Effector memory CD4-positive, alpha-beta T cell (primary cell): ENCODE data around the gene HP1BP3.

Experiments
- DNase-seq, 3 donors: peaks; one replicate each; pipeline ENCODE4 v3.0.0-alpha.2; 2020
- H3K27ac ChIP-seq: 2 replicates; pipeline ENCODE4 v1.7.0; 2013; ENCODE audit warnings: mild to moderate bottlenecking, low read length, moderate library complexity; ENCODE audit not compliant: insufficient read depth, poor library complexity, severe bottlenecking
- H3K27me3 ChIP-seq: replicated peaks from 2 replicates; pipeline ENCODE4 v1.7.0; 2013; ENCODE audit warnings: mild to moderate bottlenecking, low read length; ENCODE audit not compliant: insufficient read depth, control insufficient read depth, poor library complexity, severe bottlenecking
- H3K36me3 ChIP-seq: 2 replicates; pipeline ENCODE4 v1.7.0; 2013; ENCODE audit warnings: mild to moderate bottlenecking, low read length, moderate library complexity; ENCODE audit not compliant: control insufficient read depth, insufficient read depth
- H3K4me1 ChIP-seq: 2 replicates; pipeline ENCODE4 v1.7.0; 2013; ENCODE audit warnings: low read length, mild to moderate bottlenecking; ENCODE audit not compliant: control insufficient read depth, insufficient read depth, poor library complexity, severe bottlenecking
- H3K4me3 ChIP-seq: 2 replicates; pipeline ENCODE4 v1.7.0; 2013; ENCODE audit warnings: low read length, low read depth, mild to moderate bottlenecking; ENCODE audit not compliant: insufficient read depth, poor library complexity, severe bottlenecking
- H3K9me3 ChIP-seq: 2 replicates; pipeline ENCODE4 v1.7.0; 2013; ENCODE audit warnings: mild to moderate bottlenecking, low read length, moderate library complexity; ENCODE audit not compliant: control insufficient read depth

HP1BP3 gene

GRCh38 chr1:20695515-20695914 lies 91.6 kb downstream of the HP1BP3 start:
- no peaks in the 10 kb centered on the region for H3K36me3 ChIP-seq
- H3K9me3 ChIP-seq = no peaks in the 10 kb centered on the region
- peaks cover 6% of the 10 kb centered on the region for H3K4me1 ChIP-seq

GRCh38 chr1:20693623-20694022 lies 93.5 kb downstream of the HP1BP3 start:
- Histone ChIP-seq H3K4me1 (peaks cover 6% of the 10 kb centered on the region), H3K27ac (no peak overlapping the region), H3K4me3 (no peak overlapping the region), H3K9me3 (no peaks in the 10 kb centered on the region), H3K27me3 (no peaks in the 10 kb centered on the region), H3K36me3 (no peaks in the 10 kb centered on the region)
- no peak for DNase-seq

More at GRCh38 chr1:20695515-20695914, 91.6 kb downstream of the HP1BP3 start:
- DNase-seq = no peak
- Histone ChIP-seq H3K27me3 (no peaks in the 10 kb centered on the region), H3K27ac (no peak overlapping the region), H3K4me3 (no peak overlapping the region)
